NT2/D1 (cell line): ENCODE results near the gene PRRC2A.

Experiments
- SUZ12 ChIP-seq: IDR thresholded peaks from 2 replicates; pipeline ENCODE4 v1.6.1; 2011; ENCODE audit not compliant: insufficient read length, insufficient read depth; ENCODE audit errors: extremely low read depth
- YY1 ChIP-seq: IDR thresholded peaks from 2 replicates; pipeline ENCODE4 v1.6.1; 2011; ENCODE audit not compliant: insufficient read length, insufficient read depth

- TF ChIP-seq SUZ12, result no peak
- no peak for TF ChIP-seq YY1
Measured at GRCh38 chr6:31658158-31658688, 37.7 kb downstream of the PRRC2A start.
